Breast epithelium (tissue), 3 donors: ENCODE results near the gene WDR70.

Experiments used
- CTCF ChIP-seq, 3 donors: fragments of 450-650 bp; IDR thresholded peaks; one replicate each; pipeline ENCODE4 v1.5.1; 2016 to 2017; ENCODE audit warnings: antibody characterized with exemption in 3 of 3, mild to moderate bottlenecking in 3 of 3, moderate library complexity in 3 of 3
- POLR2A ChIP-seq: fragments of 450-650 bp; IDR thresholded peaks from one replicate; pipeline ENCODE4 v1.6.1; 2016; ENCODE audit warnings: antibody characterized with exemption, mild to moderate bottlenecking, moderate library complexity

- TF ChIP-seq CTCF (IDR thresholded peaks at IDR 0.05) (no peak), POLR2A (no peak)
These were observed 24.0 kb upstream of the WDR70 start for GRCh38 chr5:37355161-37355560.
